ENCODE results near the gene HAPSTR1. TPM values are rescaled to one million over a fixed set of nuclear protein-coding genes. Genes with fewer than 3 reads are reported as not detected.

HAPSTR1 gene
- polyA plus RNA-seq, 3 donors = 7.2 to 58.9 (median 11.1) TPM

DNA sequence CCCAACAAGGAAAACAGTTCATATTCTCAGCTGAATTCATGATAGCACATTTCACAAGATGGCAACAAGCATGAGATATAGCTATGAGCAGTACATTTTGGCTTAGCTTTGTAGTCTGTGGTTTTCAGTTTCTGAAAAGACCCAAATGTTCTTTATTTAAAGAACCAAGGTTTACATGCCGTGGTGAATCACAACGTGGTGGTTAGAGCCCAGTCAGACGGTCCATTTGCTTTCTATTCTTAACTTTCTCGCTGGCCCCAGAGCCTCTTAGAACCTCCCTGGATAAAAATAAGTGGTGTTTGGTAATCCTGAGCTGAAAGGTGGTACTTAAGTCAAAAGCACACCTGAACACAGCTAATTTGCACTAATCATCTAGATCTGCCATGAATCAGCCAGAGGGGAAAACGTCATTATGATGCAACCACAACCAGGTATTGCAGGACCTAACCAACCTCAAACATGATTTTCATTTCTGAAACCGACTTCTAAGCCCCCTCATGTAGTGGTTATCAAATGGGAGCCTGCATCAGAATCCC lies 18.6 kb upstream of the HAPSTR1 start:
- Histone ChIP-seq H2AFZ (ENCODE audit: insufficient read depth, low read depth, low read length, poor library complexity, severe bottlenecking) (no peak overlapping the region), H3K4me1 (ENCODE audit: control insufficient read depth in 1 of 2, insufficient read depth in 2 of 2, low read length in 2 of 2) (peaks cover 14 to 17% of the 10 kb centered on the region in 2 donors), H3K4me3 (replicated peaks in 1 of 3; ENCODE audit: low read depth in 2 of 3, low read length in 3 of 3) (no peak overlapping the region), H3K36me3 (replicated peaks in 1 of 2; ENCODE audit: control insufficient read depth in 1 of 2, insufficient read depth in 2 of 2, low read length in 2 of 2) (no peaks in the 10 kb centered on the region), H3K9me3 (replicated peaks in 1 of 2; ENCODE audit: control insufficient read depth in 1 of 2, insufficient read depth in 1 of 2, low read length in 2 of 2) (peaks cover 0 to 9% of the 10 kb centered on the region in 2 donors), H3K4me2 (replicated peaks; ENCODE audit: extremely low read depth, low read length, poor library complexity, severe bottlenecking) (no peak overlapping the region), H3K79me2 (ENCODE audit: insufficient read depth, low read length) (no peaks in the 10 kb centered on the region), H3K9ac (ENCODE audit: insufficient read depth, low read length, poor library complexity, severe bottlenecking) (no peak overlapping the region), H3K27me3 (ENCODE audit: control insufficient read depth in 2 of 2, insufficient read depth in 2 of 2, low read length in 2 of 2) (no peaks in the 10 kb centered on the region), H4K20me1 (ENCODE audit: insufficient read depth, low read length) (no peaks in the 10 kb centered on the region), H3K27ac (ENCODE audit: low read depth in 1 of 2, low read length in 2 of 2) (no peak overlapping the region)
- peaks cover 5 to 18% (median 14%) of the 10 kb centered on the region in 7 donors for H3K9me3 Mint-ChIP-seq
- peaks cover 4% of the 10 kb centered on the region in 3 donors for H3K27me3 Mint-ChIP-seq (ENCODE audit: low read depth in 3 of 3)
- H3K4me1 Mint-ChIP-seq = peaks cover 23% of the 10 kb centered on the region
- H3K36me3 Mint-ChIP-seq = peaks cover 5% of the 10 kb centered on the region in 2 donors
- no peak overlapping the region for H3K4me3 Mint-ChIP-seq
- TF ChIP-seq, protein P1, sequence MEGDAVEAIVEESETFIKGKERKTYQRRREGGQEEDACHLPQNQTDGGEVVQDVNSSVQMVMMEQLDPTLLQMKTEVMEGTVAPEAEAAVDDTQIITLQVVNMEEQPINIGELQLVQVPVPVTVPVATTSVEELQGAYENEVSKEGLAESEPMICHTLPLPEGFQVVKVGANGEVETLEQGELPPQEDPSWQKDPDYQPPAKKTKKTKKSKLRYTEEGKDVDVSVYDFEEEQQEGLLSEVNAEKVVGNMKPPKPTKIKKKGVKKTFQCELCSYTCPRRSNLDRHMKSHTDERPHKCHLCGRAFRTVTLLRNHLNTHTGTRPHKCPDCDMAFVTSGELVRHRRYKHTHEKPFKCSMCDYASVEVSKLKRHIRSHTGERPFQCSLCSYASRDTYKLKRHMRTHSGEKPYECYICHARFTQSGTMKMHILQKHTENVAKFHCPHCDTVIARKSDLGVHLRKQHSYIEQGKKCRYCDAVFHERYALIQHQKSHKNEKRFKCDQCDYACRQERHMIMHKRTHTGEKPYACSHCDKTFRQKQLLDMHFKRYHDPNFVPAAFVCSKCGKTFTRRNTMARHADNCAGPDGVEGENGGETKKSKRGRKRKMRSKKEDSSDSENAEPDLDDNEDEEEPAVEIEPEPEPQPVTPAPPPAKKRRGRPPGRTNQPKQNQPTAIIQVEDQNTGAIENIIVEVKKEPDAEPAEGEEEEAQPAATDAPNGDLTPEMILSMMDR (IDR thresholded peaks at IDR 0.05) = no peak
- no peak for DNase-seq
- WGBS (ENCODE audit: insufficient coverage) = 53% methylated on average over 2 of the region's 6 CpGs
- no peak overlapping the region for H3K27ac Mint-ChIP-seq
- intact Hi-C loops (cut with micrococcal nuclease) = no loop called here

DNA sequence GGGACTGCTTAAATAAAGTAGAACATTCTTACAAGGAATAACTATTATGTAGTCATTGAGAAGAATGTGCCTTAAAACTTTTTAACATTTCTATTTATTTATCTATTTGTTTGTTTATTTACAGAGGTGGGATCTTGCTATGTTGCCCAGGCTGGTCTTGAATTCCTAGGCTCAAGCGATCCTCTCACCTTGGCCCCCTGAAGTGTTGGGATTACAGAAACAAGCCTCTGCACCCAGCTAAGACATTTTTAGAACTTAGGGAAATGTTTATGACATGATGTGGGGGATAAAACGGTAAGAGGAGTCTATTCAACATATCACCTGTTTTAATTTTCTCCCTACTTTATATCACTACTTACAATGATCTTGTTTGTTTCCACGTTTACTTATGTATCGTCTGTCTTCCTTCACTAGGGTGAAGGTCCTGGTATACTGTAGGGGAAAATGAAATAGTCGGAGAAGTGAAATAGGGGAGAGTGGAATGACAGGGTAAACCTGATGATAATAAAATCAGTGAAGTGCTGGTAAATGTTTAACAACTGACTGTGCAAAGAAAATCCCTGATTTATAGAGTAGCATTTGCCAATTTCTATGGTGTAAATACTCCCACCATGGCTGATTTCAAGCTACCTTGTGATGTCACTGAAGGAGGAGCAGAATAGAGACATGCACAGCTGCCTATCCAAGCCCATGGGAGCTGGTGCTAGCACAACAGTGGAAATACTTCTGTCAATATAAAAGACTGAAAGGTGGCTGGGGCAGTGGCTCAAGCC lies 16.0 kb upstream of the HAPSTR1 start:
- Histone ChIP-seq H3K4me2 (replicated peaks; ENCODE audit: extremely low read depth, low read length, poor library complexity, severe bottlenecking) (no peak overlapping the region), H3K4me1 (ENCODE audit: control insufficient read depth in 1 of 2, insufficient read depth in 2 of 2, low read length in 2 of 2) (peaks cover 32 to 36% of the 10 kb centered on the region in 2 donors), H3K27ac (ENCODE audit: low read depth in 1 of 2, low read length in 2 of 2) (no peak overlapping the region), H3K27me3 (ENCODE audit: control insufficient read depth in 2 of 2, insufficient read depth in 2 of 2, low read length in 2 of 2) (no peaks in the 10 kb centered on the region), H3K9me3 (replicated peaks in 1 of 2; ENCODE audit: control insufficient read depth in 1 of 2, insufficient read depth in 1 of 2, low read length in 2 of 2) (no peaks in the 10 kb centered on the region), H3K79me2 (ENCODE audit: insufficient read depth, low read length) (peaks cover 4% of the 10 kb centered on the region), H3K4me3 (replicated peaks in 1 of 3; ENCODE audit: low read depth in 2 of 3, low read length in 3 of 3) (no peak overlapping the region), H2AFZ (ENCODE audit: insufficient read depth, low read depth, low read length, poor library complexity, severe bottlenecking) (no peak overlapping the region), H3K36me3 (replicated peaks in 1 of 2; ENCODE audit: control insufficient read depth in 1 of 2, insufficient read depth in 2 of 2, low read length in 2 of 2) (no peaks in the 10 kb centered on the region), H3K9ac (ENCODE audit: insufficient read depth, low read length, poor library complexity, severe bottlenecking) (no peak overlapping the region), H4K20me1 (ENCODE audit: insufficient read depth, low read length) (no peaks in the 10 kb centered on the region)
- Mint-ChIP-seq H3K4me3 (no peak overlapping the region), H3K9me3 (peaks cover 0 to 8% (median 4%) of the 10 kb centered on the region in 7 donors), H3K27ac (no peak overlapping the region), H3K36me3 (peaks cover 5 to 6% of the 10 kb centered on the region in 2 donors), H3K4me1 (peaks cover 29% of the 10 kb centered on the region), H3K27me3 (ENCODE audit: low read depth in 3 of 3) (peaks cover 2 to 4% (median 4%) of the 10 kb centered on the region in 3 donors)
- TF ChIP-seq, protein P1 (IDR thresholded peaks at IDR 0.05) = no peak
- intact Hi-C loops (cut with micrococcal nuclease) = no loop called here
- DNase-seq = no peak
- 100% methylated on average over 1 of the region's 5 CpGs for WGBS (ENCODE audit: insufficient coverage)

Data from CD14-positive monocyte (primary cell).